Kidney (tissue), 14 donors: Measurements from ENCODE around the gene DHFR2. TPM values are rescaled to one million over a fixed set of nuclear protein-coding genes. Genes with fewer than 3 reads are reported as not detected.
"Not testable (repeated sequence)": the region's sequence is repeated elsewhere in the genome, so short reads cannot be mapped to it uniquely, and the experiment has no call there.

Experiments
- DNase-seq, 5 donors: peaks; one replicate each; pipeline ENCODE4 v3.0.0-alpha.2; 2013 to 2020
- FAIRE-seq: peaks from 2 replicates; lab custom pipeline; 2012; peaks lifted over from hg19 to GRCh38; lab: Jason Lieb, UNC
- H3K27ac ChIP-seq, 2 donors: one replicate each; pipeline ENCODE4 v1.7.0; 2013; ENCODE audit warnings: low read depth in 2 of 2, low read length in 2 of 2, inconsistent platforms in 1 of 2
- H3K27me3 ChIP-seq: one replicate; pipeline ENCODE4 v1.7.1; 2013; ENCODE audit warnings: low read length, inconsistent platforms; ENCODE audit not compliant: control insufficient read depth, insufficient read depth
- H3K36me3 ChIP-seq, 3 donors: one replicate each; pipeline versions ENCODE4 v1.7.0 to v1.7.1; 2013; ENCODE audit warnings: low read length in 3 of 3, control low read depth in 1 of 3, inconsistent platforms in 1 of 3; ENCODE audit not compliant: insufficient read depth in 3 of 3, control insufficient read depth in 2 of 3
- H3K4me1 ChIP-seq, 3 donors: one replicate each; pipeline versions ENCODE4 v1.7.0 to v1.7.1; 2013; ENCODE audit warnings: low read length in 3 of 3, inconsistent platforms in 1 of 3, low read depth in 1 of 3; ENCODE audit not compliant: control insufficient read depth in 2 of 3, insufficient read depth in 2 of 3
- H3K4me3 ChIP-seq, 3 donors: one replicate each; pipeline versions ENCODE4 v1.7.0 to v1.8.1; 2013; ENCODE audit warnings: low read length in 3 of 3, control low read depth in 1 of 3, inconsistent platforms in 1 of 3
- H3K9ac ChIP-seq, 3 donors: one replicate each; pipeline versions ENCODE4 v1.7.0 to v1.7.1; 2013; ENCODE audit warnings: low read length in 3 of 3, control low read depth in 1 of 3, inconsistent platforms in 1 of 3
- H3K9me3 ChIP-seq, 3 donors: one replicate each; pipeline versions ENCODE4 v1.7.0 to v1.7.1; 2013; ENCODE audit warnings: low read length in 3 of 3, control low read depth in 1 of 3, inconsistent platforms in 1 of 3; ENCODE audit not compliant: control insufficient read depth in 2 of 3, insufficient read depth in 1 of 3
- CTCF ChIP-seq: IDR thresholded peaks from 3 replicates; pipeline ENCODE4 v1.5.1; 2012; ENCODE audit warnings: mild to moderate bottlenecking, moderate library complexity, borderline replicate concordance; ENCODE audit not compliant: insufficient read depth; ENCODE audit errors: extremely low read depth
- intact Hi-C: fragments of 100-400 bp; cut with DNase I; formaldehyde crosslinking; loops from one replicate; pipeline ENCODE4 v1.11.1; 2022
- polyA plus RNA-seq: library from polyadenylated mRNA; stranded (reverse); fragments of 350-450 nt; fragmentation: Illumina TruSeq; extraction: RNeasy Lipid Tissue Mini Kit (QIAGEN cat#74804); gene quantifications from one replicate; pipeline ENCODE4 v1.2.3, GENCODE V29; 2014; ENCODE audit warnings: low read depth, low replicate concordance; ENCODE audit not compliant: insufficient read depth
- total RNA-seq: library from RNA; stranded (reverse); fragmentation: NEBNext Ultra II Directional; extraction: Animal tissue kit (Norgen Biotek cat#: 25700); gene quantifications from one replicate; pipeline ENCODE4 v1.2.1, GENCODE V29; 2021
- donor health status: control.
- donor health status: control.
- donor health status: control.
- donor health status: control.
- donor health status: control.
- donor health status: DM: yes; HTN: yes; CAD: no.
- donor health status: Normal renal cell carcinoma (clear cell type).

The DHFR2 gene
- total and polyA plus RNA-seq, 2 donors from 2014 or later = 4.0 to 9.9 TPM

- Histone ChIP-seq H3K27ac (no peak overlapping the region), H3K4me3 (no peak overlapping the region), H3K36me3 (no peaks in the 10 kb centered on the region), H3K4me1 (peaks cover 0 to 4% (median 3%) of the 10 kb centered on the region in 3 donors), H3K9ac (no peak overlapping the region), H3K27me3 (no peaks in the 10 kb centered on the region), H3K9me3 (no peaks in the 10 kb centered on the region)
- intact Hi-C loops = no loop called here
- FAIRE-seq (no peak), DNase-seq (no peak)
- no peak for TF ChIP-seq CTCF
These were observed 1.4 kb downstream of the DHFR2 start for GRCh38 chr3:94061297-94061696.

- DNase-seq (no peak), FAIRE-seq (no peak)
- Histone ChIP-seq H3K4me1 (no peaks in the 10 kb centered on the region), H3K36me3 (no peaks in the 10 kb centered on the region), H3K27ac (no peak overlapping the region), H3K9me3 (no peaks in the 10 kb centered on the region), H3K4me3 (no peak overlapping the region), H3K27me3 (no peaks in the 10 kb centered on the region), H3K9ac (no peak overlapping the region)
- intact Hi-C loops = no loop called here
- TF ChIP-seq CTCF = no peak
These were observed 12.2 kb downstream of the DHFR2 start for GRCh38 chr3:94050546-94050945.

- Histone ChIP-seq H3K4me1 (no peaks in the 10 kb centered on the region), H3K27me3 (no peaks in the 10 kb centered on the region), H3K27ac (no peak overlapping the region), H3K36me3 (no peaks in the 10 kb centered on the region), H3K9me3 (no peaks in the 10 kb centered on the region), H3K9ac (no peak overlapping the region), H3K4me3 (no peak overlapping the region)
- no peak for TF ChIP-seq CTCF
- FAIRE-seq = no peak
- no peak for DNase-seq
- intact Hi-C loops = no loop called here
These were observed 13.4 kb downstream of the DHFR2 start for GRCh38 chr3:94049267-94049666.

- FAIRE-seq (no peak), DNase-seq (no peak)
- intact Hi-C loops = no loop called here
- no peaks in the 10 kb centered on the region for H3K36me3 ChIP-seq
- H3K27ac ChIP-seq = no peak overlapping the region
- no peaks in the 10 kb centered on the region for H3K27me3 ChIP-seq
- no peaks in the 10 kb centered on the region for H3K9me3 ChIP-seq
- no peaks in the 10 kb centered on the region for H3K4me1 ChIP-seq
- H3K9ac ChIP-seq = no peak overlapping the region
- no peak overlapping the region for H3K4me3 ChIP-seq
- TF ChIP-seq CTCF = no peak
These were observed 16.2 kb downstream of the DHFR2 start for GRCh38 chr3:94046533-94046932.

GRCh38 chr3:94044100-94044936, 18.4 kb downstream of the DHFR2 start:
- intact Hi-C loops, H3K9ac ChIP-seq, H3K27ac ChIP-seq, DNase-seq, H3K27me3 ChIP-seq, H3K4me3 ChIP-seq, H3K36me3 ChIP-seq, H3K4me1 ChIP-seq, FAIRE-seq, H3K9me3 ChIP-seq: not testable (repeated sequence)
